Osteoblast (primary cell): Measurements from ENCODE around the gene SUGCT. TPM values are rescaled to one million over a fixed set of nuclear protein-coding genes. Genes with fewer than 3 reads are reported as not detected.
"Not testable (repeated sequence)": the region's sequence is repeated elsewhere in the genome, so short reads cannot be mapped to it uniquely, and the experiment has no call there.

Experiments used
- DNase-seq: peaks from one replicate; pipeline ENCODE4 v3.0.0; 2011; ENCODE audit warnings: low spot score, mixed read lengths; ENCODE audit not compliant: insufficient read length; ENCODE audit errors: missing footprints
- H2AFZ ChIP-seq: 2 replicates; pipeline ENCODE4 v1.6.0; 2011; ENCODE audit warnings: mild to moderate bottlenecking, low read length
- H3K27ac ChIP-seq: 2 replicates; pipeline ENCODE4 v1.5.1; 2011; ENCODE audit warnings: mild to moderate bottlenecking, low read depth, low read length, moderate library complexity
- H3K27me3 ChIP-seq: 2 replicates; pipeline ENCODE4 v1.6.0; 2012; ENCODE audit warnings: mild to moderate bottlenecking, control low read depth, inconsistent platforms, low read length, moderate library complexity; ENCODE audit not compliant: insufficient read depth
- H3K36me3 ChIP-seq: 2 replicates; pipeline ENCODE4 v1.5.1; 2011; ENCODE audit warnings: mild to moderate bottlenecking, low read length, control low read depth, moderate library complexity; ENCODE audit not compliant: insufficient read depth
- H3K4me1 ChIP-seq: 2 replicates; pipeline ENCODE4 v1.5.1; 2011; ENCODE audit warnings: mild to moderate bottlenecking, low read length, control low read depth, moderate library complexity; ENCODE audit not compliant: insufficient read depth
- H3K4me2 ChIP-seq: 2 replicates; pipeline ENCODE4 v1.6.0; 2011; ENCODE audit warnings: mild to moderate bottlenecking, low read length; ENCODE audit not compliant: insufficient read depth
- H3K4me3 ChIP-seq: fragments of 200-600 bp; sonication (generic); 3 replicates; pipeline ENCODE4 v1.5.1; 2012; ENCODE audit warnings: mild to moderate bottlenecking, low read length, inconsistent platforms; ENCODE audit not compliant: insufficient read depth
- H3K79me2 ChIP-seq: 2 replicates; pipeline ENCODE4 v1.6.0; 2012; ENCODE audit warnings: mild to moderate bottlenecking, low read length, control low read depth, inconsistent platforms; ENCODE audit not compliant: insufficient read depth
- H3K9me3 ChIP-seq: 2 replicates; pipeline ENCODE4 v1.5.1; 2011; ENCODE audit warnings: low read depth, low read length, control low read depth
- H4K20me1 ChIP-seq: 2 replicates; pipeline ENCODE4 v1.6.0; 2012; ENCODE audit warnings: mild to moderate bottlenecking, low read length, control low read depth; ENCODE audit not compliant: insufficient read depth
- CTCF ChIP-seq: IDR thresholded peaks from 2 replicates; pipeline ENCODE4 v1.5.1; 2011; ENCODE audit warnings: mild to moderate bottlenecking, low read depth, low read length, moderate library complexity; ENCODE audit errors: extremely low read depth
- total RNA-seq: library from RNA; depleted of rRNA; stranded (reverse); fragments of >200 nt; gene quantifications from 2 replicates; pipeline ENCODE4 v1.2.3, GENCODE V29; 2012

The SUGCT gene
- total RNA-seq, 1 donor = 21.7 TPM

DNA sequence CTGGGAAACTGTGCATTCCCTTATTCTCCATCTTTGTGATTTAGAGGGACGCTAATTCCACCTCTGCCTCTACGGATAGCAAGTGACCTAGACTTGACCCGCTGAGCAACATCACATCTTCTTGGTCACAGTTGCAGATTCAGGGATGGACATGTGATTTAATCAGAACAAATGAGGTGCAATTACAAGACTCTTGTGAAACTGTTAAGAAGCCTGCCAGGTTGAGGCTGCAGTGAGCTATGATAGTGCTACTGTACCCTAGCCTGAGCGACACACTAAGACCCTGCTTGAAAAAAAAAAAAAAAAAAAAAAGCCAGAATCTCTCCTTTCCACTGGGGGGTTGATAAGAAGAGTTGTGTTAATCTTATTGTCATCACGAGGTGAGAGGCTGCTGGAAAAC, 14.8 kb upstream of the SUGCT start:
- Histone ChIP-seq H4K20me1 (peaks cover 3% of the 10 kb centered on the region), H3K4me3 (no peak overlapping the region), H3K36me3 (no peaks in the 10 kb centered on the region), H3K27ac (no peak overlapping the region), H3K27me3 (no peaks in the 10 kb centered on the region), H3K9me3 (no peaks in the 10 kb centered on the region), H3K79me2 (peaks cover 10% of the 10 kb centered on the region), H2AFZ (no peak overlapping the region), H3K4me1 (no peaks in the 10 kb centered on the region), H3K4me2 (no peak overlapping the region)
- TF ChIP-seq CTCF = no peak
- no peak for DNase-seq

- H3K36me3 ChIP-seq, H3K4me1 ChIP-seq, H3K4me3 ChIP-seq, H3K9me3 ChIP-seq, DNase-seq, H2AFZ ChIP-seq, H3K27me3 ChIP-seq, H3K4me2 ChIP-seq, H4K20me1 ChIP-seq, H3K27ac ChIP-seq: not testable (repeated sequence)
- H3K79me2 ChIP-seq = peaks cover 21% of the 10 kb centered on the region
These were observed 12.5 kb upstream of the SUGCT start for GRCh38 chr7:40122100-40122939.

DNA sequence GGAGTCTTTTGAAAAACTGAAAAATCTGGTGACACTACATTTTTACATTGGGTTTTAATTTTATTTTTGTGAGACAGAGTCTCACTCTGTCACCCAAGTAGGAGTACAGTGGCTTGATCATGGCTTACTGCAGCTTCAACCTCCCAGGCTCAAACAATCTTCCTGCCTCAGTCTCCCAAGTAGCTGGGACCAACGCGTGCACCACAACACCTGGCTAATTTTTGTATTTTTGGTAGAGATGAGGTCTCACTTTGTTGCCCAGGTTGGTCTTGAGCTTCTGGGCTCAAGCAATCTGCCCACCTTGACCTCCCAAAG, 11.9 kb upstream of the SUGCT start:
- no peak for DNase-seq
- peaks cover 3% of the 10 kb centered on the region for H4K20me1 ChIP-seq
- H3K27me3 ChIP-seq = no peaks in the 10 kb centered on the region
- H3K36me3 ChIP-seq = no peaks in the 10 kb centered on the region
- H3K79me2 ChIP-seq = peaks cover 27% of the 10 kb centered on the region
- no peak overlapping the region for H2AFZ ChIP-seq
- TF ChIP-seq CTCF = no peak
- no peaks in the 10 kb centered on the region for H3K4me1 ChIP-seq
- no peak overlapping the region for H3K4me3 ChIP-seq
- no peaks in the 10 kb centered on the region for H3K9me3 ChIP-seq
- H3K27ac ChIP-seq = no peak overlapping the region
- H3K4me2 ChIP-seq = no peak overlapping the region

DNA sequence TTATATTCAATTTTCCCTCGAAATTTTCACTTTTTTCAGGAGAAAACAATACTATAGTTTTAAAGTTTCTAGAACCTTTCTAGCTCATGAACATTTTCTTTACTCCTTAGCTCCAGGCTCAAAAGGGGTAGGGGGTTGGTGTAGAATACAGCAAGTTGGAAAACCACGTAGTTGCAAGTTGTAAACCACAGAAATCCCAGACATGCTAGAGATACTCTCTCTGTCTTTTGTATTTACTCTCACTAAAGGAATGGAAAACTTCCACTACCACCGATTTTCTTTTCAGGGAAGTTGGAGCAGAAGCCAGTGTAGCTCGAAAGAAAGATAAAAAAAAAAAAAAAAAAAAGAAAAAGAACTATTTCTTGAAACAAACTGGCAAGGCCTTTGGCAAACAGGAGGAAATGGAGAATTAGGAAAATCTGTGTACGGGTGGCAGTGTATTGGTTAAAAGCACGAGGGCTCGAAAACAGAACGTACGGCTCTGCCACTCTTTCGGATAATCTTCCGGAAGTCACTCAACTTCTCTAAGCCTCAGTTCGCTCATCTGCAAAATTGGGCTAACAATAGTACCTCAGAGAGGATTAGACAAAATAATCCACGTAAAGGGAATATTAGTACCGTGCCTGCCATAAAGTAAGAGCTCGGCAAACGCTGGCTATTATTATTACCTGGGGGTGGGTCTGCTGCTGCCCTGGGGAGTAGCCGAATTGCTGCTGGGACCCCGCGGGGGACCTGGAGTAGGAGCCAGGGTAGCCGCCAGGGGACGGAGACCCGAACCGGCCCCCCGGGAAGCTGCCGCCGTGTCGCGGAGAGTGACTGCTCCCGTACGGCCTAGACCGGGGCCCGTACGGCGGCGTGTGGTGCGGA, 1.0 kb upstream of the SUGCT start:
- Histone ChIP-seq H3K27ac (peak overlapping the region; percentile 90), H3K4me2 (peak overlapping the region; percentile 87)
- DNase-seq = peak; percentile 79

More for the DNA sequence above, 1.0 kb upstream of the SUGCT start:
- Histone ChIP-seq H3K79me2 (peaks cover 55% of the 10 kb centered on the region), H3K4me3 (peak overlapping the region; percentile 97), H3K4me1 (peaks cover 11% of the 10 kb centered on the region), H4K20me1 (peaks cover 13% of the 10 kb centered on the region), H3K9me3 (no peaks in the 10 kb centered on the region), H3K27me3 (no peaks in the 10 kb centered on the region), H2AFZ (peak overlapping the region; percentile 100), H3K36me3 (peaks cover 2% of the 10 kb centered on the region)
- no peak for TF ChIP-seq CTCF
